NCI-H446 treated with DMSO at 0.1 percent for 48 hours (cell line): ENCODE data around the gene TTLL3.

Source experiments
- DNase-seq: peaks from one replicate; lab custom pipeline; 2025; lab: John Stamatoyannopoulos, UW

TTLL3 gene

DNA sequence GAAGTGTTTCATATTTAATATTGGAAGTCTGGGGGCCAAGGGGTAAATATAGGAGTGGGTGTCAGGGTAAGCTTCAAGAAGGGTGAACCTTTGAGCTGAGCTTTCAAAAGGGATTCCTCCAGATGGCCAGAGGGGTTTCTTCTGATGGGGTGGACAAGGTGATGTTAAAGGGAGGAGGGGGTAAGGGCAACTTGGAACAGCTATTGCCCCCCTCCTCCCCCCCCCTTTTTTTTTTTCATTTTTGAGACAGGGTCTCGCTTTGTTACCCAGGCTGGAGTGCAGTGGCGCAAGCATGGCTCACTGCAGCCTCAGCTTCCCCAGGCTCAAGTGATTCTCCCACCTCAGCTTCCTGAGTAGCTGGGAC, 2.1 kb upstream of the TTLL3 start:
- DNase-seq, result no peak

DNA sequence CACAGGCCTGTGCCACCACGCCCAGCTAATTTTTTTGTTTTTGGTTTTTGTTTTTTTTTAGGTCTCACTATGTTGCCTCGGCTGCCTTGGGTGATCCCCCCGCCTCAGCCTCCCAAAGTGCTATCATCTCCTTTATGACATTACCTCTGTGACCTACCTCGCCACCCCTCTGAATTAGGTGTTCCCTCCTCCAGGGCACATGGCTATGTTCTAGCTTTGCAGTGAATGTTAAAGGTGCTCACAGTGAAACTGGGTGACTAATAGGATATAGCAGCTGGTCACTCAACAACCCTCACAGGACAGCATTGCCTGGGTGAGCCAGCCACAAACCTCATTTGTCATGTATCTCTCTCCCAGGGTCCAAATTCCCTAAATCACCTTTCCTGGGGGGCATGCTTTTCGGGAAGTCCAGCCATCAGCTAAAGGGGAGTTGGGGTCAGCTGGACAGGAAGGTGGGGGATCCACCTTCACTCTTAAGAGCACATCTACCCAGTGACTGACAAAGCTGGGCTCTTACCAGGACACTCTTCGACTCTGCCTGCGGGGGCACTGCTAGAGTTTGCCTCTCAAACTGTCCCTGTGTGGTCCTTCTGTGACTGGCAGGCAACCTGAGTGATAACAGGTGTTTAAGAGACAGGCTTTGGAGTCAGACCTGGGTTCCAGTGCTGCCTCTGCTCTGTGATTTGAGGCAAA, 1.6 kb upstream of the TTLL3 start:
- no peak for DNase-seq

DNA sequence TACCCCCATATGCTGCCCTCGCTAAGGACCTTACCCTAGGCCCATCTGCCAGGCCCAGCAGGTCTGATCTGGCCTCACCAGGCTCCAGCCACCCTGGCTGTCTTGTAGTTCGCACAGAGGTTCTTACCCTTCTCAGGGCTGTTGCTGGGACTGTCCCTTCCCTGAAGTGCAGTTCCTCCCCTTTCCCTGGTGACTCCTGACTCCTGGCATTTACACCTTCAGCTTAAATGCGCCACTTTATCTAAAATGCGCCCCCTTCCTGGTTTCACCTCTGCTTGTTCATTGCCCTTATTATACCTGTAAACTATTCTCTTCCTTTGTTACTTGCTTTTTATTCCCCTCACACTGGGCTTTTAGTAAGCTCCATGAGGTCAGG, 835 bp upstream of the TTLL3 start:
- DNase-seq, result no peak

DNA sequence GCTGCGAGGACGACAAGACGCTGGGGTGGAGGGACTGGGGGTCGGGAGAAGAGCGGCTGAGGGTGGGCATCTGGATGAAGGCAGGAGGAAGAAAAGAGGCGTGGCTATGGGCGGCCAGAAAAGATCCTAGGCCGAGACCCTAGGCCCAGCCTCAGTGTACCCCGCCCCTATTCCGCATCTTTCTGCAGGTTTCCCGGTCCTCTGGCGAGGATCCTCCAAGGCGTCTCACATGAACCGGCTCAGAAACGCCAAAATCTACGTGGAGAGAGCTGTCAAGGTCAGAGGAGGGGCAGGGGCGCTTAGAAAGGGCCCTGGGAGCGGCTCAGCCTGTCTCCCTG, 340 bp downstream of the TTLL3 start:
- DNase-seq, result no peak

DNA sequence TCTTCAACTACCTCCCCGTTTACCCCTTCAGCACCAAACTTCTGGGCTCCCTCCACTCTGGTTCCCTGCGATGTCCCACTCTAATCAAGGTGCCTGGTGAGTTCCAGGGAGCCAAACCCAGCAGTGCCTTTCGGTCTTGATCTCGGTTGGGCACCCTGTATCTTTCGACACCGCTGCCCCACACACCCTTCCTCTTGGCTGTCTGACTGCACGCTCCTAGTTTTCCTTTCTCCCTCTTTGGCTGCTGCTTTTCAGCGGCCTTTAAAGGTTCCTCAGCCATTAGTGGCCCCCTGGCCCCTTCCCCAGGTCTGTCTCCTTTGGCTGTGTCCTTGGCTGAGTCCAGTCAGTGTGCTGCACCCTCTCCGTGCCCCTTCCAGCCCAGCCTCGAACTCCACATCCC, 784 bp downstream of the TTLL3 start:
- DNase-seq, result no peak

DNA sequence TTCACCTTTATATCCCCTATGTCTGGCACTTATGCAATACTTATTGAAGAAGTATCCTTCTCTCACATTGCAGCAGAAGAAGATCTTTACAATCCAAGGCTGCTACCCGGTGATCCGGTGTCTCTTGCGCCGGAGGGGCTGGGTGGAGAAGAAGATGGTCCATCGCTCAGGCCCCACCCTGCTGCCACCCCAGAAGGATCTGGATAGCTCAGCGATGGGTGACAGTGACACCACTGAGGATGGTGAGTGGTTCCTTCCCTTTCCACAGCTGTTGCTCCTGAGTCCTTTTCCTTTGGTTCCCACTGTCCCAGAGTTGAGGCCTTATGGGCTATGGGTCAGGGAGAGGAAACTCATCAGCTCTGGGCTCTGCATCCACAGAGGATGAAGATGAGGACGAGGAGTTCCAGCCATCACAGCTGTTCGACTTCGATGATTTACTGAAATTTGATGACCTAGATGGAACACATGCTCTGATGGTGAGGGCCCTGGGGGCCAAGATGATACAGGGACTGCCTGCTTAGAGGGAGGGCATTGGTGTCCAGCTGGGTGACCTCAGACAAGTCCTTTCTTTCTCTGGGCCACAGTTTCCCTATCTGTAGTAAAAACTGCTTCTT, 2.9 kb downstream of the TTLL3 start:
- no peak for DNase-seq

DNA sequence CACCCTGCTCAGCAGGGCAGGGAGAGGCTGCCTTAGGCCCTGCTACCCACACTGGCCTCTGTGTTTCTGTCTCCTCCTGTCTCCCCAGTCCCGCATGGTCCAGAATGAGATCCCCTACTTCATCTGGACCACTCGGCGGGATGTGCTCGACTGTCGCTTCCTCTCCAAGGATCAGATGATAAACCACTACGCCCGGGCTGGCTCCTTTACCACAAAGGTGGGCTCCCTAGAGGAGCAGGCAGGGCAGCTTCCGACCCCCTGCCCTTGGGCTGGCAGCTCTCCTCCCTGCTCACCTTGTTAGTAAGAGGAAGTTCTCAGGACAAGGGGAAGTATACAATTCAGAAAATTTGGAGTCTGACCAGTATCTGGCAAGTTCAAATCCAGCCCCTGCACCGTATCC, 5.9 kb downstream of the TTLL3 start:
- no peak for DNase-seq

DNA sequence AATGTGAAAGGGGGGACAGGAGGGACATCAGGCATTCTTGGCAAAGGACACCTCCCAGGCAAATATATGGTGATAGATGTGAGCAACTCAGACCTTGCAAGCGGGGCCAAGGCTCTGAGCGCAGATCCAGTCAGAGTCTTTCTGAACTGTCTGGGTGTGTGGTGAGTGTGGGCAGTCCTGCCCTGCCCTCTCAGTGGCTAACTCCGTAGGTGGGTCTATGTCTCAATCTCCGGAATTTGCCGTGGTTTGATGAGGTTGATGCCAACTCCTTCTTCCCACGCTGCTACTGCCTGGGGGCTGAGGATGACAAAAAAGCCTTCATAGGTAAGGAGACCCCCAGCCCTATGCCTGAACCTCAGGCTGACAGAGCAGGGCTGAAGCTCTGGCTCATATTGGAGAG, 7.4 kb downstream of the TTLL3 start:
- no peak for DNase-seq

DNA sequence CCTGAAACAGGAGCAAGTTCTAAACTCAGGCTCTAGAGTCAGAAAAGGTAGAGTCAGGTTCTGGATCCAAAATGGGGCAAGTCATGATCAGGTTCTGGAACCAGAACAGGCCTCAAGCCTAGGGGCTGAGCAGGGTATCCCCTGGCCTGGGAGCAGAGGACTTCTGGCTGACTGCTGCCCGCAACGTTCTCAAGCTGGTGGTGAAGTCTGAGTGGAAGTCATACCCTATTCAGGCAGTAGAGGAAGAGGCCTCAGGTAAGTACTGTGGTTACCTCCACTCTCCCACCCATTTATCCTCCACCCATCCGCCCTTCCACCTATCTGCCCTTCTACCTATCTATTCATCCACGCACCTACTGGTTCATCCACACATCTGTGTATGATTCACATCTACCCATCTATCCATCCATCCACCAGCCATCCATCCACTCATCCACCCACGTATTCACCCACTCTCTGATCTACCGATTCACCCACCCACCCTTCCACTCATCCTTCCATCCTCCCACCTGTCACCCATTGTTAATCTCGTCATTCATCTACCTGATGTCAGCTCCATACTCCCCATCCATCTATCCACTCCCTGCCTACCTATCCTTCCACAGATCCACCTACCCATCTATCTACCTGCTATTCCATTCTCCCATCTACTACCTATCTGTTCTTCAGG, 8.7 kb downstream of the TTLL3 start:
- DNase-seq, result no peak

DNA sequence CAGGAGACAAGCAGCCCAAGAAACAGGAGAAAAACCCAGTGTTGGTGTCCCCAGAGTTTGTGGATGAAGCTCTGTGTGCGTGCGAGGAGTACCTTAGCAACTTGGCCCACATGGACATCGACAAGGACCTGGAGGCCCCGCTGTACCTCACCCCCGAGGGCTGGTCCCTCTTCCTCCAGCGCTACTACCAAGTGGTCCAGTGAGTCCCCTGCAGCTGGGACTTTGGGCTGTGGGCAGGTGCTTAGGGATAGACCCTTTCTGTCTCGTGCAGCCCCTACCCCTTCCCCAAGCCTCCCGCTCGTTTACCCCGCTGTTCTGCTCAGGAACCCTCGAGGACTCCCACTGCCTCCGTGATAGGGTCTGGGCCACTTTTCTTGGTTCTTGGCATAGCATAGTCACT, 10.5 kb downstream of the TTLL3 start:
- DNase-seq, result no peak

DNA sequence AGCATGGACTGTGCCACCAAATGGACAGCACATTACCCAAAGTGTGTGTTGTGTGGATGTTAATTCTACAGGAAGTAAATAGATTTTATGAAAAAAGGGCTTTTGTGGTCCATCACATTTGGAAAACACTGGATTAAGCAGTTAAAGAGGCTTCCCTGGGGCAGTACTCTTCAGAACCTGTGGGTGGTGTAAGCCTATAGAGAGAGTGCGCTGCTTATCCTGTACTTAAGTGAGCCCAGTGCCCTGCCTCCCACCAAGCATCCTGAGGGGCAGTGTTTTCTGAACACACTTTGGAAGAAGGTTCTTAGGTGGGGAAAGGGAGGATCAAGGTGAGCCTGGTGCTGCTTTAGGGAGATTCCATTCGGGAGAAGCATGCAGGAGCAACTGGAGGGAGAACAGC, 10.9 kb downstream of the TTLL3 start:
- DNase-seq, result no peak

DNA sequence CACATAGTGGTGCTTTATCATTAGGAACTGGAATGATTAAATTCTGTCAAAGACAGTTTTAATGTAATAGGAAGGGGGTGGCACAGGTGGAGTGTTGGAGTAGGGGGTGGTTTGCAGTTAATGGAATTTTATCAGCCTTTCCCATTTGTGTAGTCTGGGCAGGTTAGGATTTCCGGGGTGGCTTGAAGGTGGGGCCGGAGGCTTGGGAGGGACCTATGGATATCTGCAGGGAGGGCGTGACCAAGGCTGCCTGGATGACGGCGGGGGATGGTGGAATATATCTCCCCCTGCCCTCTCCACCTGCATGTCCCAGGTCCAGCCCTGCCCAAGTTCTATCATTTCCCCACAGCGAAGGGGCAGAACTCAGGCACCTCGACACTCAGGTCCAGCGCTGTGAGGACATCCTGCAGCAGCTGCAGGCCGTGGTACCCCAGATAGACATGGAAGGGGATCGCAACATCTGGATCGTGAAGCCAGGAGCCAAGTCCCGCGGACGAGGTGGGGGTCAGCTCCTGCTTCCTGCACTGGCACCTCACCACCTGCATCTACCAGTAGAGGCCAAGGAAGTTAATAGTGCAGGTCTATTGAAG, 15.5 kb downstream of the TTLL3 start:
- DNase-seq, result no peak

DNA sequence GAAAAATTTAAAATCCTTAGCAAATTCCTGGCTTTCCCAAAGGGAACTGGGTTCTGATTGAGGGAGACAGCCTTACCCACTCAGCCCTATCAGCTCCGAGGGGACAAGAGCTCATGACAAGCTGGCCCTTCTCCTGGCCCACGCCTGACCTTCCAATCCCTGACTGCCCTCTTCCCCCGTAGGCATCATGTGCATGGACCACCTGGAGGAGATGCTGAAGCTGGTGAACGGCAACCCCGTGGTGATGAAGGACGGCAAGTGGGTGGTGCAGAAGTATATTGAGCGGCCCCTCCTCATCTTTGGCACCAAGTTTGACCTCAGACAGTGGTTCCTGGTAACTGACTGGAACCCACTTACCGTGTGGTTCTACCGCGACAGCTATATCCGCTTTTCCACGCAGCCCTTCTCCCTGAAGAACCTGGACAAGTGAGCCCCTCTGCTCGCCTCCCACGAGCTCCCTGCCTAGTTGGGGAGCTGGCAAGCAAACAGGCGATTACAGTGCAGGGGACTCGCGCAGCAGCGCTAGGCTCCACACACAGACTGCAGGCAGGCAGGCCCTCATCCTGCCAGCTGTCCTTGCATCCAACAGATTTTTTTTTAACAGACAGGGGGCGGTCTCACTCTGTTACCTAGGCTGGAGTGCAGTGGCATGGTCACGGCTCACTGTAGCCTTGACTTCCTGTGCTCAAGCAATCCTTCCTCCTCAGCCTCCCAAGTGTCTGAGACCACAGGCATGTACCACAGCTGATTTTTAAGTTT, 16.9 kb downstream of the TTLL3 start:
- no peak for DNase-seq

DNA sequence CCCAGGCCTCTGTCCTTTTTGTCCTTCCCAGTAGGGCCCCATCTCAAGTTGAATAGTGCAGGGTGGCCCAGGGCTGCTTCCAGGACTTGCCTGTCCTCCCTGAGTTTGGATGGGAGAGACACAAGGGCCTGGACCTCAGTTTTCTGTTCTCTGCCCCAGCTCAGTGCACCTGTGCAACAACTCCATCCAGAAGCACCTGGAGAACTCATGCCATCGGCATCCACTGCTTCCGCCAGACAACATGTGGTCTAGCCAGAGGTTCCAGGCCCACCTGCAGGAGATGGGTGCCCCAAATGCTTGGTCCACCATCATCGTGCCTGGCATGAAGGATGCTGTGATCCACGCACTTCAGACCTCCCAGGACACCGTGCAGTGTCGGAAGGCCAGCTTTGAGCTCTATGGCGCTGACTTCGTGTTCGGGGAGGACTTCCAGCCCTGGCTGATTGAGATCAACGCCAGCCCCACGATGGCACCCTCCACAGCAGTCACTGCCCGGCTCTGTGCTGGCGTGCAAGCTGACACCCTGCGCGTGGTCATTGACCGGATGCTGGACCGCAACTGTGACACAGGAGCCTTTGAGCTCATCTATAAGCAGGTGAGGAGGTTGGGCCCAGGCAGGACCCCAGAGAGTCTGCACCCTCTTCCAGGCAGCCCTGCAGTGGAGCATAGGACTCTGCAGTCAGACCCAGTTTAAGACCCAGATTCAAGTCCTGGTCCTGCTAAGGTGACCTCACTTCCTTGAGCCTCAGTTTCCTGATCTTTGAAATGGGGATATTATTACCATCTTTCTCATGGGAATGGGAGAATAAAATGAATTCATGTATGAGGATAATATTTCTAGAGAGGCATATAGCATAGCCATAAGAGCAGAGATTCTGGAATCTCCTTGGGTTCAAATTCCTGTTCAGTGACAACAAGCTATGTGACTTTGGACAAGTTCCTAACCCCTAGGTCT, 19.0 kb downstream of the TTLL3 start:
- no peak for DNase-seq

DNA sequence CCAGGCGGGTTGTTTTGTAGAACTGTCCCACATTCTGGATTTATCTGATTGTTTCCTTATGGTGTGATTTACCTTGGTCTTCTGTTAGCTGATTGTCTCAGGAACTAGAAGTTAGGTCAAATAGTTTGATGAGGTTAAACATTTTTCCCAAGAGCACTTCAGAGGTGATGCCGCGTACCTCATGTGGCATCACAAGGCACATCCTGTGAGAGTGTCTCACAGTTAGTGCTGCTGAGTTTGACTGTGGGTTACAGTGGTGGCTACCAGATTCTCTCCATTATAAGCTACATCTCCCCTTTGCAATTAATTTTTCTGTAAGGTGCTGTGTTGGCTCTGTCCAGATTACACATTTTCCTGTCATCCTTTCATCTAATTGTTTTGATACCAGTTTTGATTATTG, 21.2 kb downstream of the TTLL3 start:
- DNase-seq, result no peak

DNA sequence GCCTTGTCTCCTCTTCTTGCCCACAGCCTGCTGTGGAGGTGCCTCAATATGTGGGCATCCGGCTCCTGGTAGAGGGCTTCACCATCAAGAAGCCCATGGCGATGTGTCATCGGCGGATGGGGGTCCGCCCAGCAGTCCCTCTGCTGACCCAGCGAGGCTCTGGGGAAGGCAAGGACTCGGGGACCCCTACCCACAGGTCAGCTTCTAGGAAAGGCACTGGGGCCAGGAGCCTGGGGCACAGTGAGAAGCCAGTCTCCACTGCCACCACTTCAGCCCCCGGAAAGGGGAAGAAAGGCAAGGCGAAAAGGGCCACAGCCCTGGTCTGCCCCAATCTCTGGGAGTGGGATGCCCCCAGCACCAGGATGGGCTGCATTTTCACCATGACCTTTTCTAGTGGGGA, 23.0 kb downstream of the TTLL3 start:
- DNase-seq, result no peak

DNA sequence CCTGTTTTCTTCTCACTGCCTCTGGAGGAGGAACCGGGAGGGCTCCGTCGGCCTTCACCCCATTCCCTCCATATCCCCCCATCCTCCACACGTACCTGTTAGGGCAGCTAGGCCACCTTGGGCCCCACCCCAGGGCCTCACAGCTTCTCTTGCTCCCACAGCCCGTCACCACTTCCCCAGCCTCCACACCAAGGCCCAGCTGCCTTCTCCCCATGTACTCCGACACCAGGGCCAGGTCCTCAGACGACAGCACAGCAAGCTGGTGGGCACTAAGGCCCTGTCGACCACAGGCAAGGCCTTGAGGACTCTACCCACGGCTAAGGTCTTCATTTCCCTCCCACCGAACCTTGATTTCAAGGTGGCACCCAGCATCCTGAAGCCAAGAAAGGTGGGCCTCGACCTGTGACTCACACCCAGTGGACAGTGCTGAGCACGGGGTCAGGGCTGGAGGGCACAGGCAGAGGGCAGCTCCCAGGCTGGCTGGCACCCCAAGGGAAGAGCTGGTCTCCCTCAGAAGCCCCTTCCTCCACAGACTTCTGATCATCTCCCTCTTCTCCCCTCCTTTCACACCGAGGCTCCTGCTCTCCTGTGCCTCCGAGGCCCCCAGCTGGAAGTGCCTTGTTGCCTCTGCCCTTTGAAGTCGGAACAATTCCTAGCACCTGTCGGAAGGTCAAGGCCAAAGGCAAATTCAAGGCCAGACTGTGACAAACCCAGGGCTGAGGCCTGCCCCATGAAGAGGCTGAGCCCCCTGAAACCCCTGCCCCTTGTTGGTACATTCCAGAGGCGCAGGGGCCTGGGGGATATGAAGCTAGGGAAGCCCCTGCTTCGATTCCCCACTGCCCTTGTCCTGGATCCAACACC, 24.7 kb downstream of the TTLL3 start:
- DNase-seq, result no peak

DNA sequence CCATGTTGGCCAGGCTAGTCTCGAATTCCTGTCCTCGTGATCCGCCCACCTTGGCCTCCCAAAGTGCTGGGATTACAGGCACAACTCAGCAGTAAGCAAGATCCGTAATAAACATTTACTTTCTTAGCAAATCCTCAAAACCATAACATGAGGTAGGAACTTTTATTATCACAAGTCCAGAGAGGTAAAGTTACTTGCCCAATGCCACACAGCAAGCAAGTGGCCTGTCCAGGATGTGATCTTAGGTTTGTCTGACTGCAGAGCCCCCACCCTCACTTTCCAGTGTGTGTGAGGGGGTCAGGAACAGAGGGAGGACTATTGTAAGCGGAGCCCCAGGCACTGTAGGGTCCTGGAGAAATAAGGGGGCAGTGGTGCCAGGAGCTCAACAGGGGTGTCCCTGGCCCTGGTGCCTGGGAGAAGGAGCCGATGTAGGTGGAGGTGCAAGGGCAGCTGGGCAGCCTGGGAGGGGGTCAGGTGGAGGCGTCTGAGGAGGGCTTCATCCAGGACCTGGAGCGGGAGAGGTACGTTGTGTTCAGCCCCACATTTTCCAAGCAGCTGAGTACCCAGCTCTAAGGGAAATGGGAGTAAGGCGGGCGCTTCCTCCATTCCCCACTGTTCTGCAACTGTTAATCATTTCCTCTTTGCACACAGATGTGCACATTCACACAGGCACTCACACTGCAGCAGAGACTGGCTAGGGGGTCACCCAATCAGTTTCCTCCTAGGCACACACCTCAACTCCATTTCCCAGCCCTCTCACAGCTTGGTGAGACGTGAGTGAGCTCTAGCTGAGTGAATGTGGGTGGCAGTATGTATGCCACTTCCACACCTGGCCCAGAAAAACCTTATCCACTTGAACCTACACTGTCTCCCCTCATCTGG, 27.9 kb downstream of the TTLL3 start:
- no peak for DNase-seq

DNA sequence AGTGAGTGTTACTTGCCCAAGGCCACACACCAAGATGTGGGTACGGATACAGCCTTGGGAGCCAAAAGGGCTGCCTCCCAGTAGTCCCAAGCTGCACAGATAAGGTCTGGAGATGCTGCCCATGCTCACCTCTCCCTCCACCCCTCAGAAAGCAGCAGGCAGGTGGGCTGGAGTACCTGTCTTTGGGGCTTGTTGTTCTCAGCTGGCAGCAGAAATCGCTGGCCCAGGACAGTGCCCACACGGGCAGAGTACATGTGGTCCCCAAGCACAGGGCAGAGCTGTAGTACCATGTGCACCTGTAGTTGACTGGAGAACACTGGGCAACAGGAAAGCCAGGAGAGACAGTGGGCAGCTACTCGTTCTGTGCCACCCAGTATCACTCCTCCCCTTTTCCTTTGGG, 28.8 kb downstream of the TTLL3 start:
- DNase-seq, result no peak

DNA sequence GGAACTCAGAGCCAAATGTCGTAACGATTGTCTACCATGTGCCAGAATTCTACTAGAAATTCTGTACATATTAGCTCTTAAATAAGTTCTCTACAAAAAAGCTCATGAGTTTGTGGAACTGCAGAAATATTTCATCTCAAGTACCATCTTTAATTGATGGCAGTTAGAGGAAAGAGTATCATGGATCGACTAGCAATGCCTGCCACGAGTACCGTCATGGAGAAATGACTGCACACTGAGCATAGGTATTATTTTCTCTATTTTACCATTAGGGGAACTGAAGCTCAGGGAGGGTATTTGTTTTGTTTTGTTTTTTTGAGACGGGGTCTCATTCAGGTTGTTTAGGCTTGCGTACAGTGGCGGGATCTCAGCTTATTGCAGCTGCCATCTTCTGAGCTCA, 31.0 kb downstream of the TTLL3 start:
- DNase-seq, result no peak
